ENCODE results near the gene OSBPL1A. TPM values are rescaled to one million over a fixed set of nuclear protein-coding genes. Genes with fewer than 3 reads are reported as not detected.
"Not testable (repeated sequence)": the region's sequence is repeated elsewhere in the genome, so short reads cannot be mapped to it uniquely, and the experiment has no call there.

Gene OSBPL1A
- total RNA-seq, 6 experiments from 2014 or later, result 6.2 to 16.3 (median 13.7) TPM

DNA sequence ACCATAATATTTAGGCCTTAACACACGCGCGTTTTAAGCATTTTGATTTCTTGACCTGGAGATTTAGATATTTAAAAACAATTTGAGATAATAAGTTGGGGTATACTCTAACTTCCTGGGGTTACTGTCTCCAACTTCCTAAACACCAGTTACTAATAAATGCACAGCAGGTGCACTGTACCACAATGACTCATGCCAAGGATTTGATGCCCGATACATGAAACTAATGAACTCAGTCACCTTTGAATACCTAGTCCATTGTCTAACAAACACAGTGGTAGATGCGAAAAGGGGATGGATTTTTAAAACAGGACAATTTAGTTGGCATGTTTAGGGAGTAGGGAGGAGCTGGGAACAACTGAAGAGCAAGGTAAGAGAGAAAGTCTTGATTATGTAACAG, 237.5 kb downstream of the OSBPL1A start:
- peaks cover 4% of the 10 kb centered on the region; the same call in 1 of the 2 replicates for H3K36me3 Mint-ChIP-seq (ENCODE audit: low read depth)
- TF ChIP-seq CTCF (IDR thresholded peaks at IDR 0.05), result no peak
- H3K9me3 Mint-ChIP-seq, result no peaks in the 10 kb centered on the region
- H3K27me3 Mint-ChIP-seq (ENCODE audit: insufficient read depth), result peaks cover 2% of the 10 kb centered on the region; the same call in 1 of the 2 replicates
- DNase-seq, result no peak
- H3K4me1 Mint-ChIP-seq (ENCODE audit: low read depth), result no peaks in the 10 kb centered on the region
- H3K27ac Mint-ChIP-seq, result no peak overlapping the region
- no peak overlapping the region for H3K4me3 Mint-ChIP-seq

DNA sequence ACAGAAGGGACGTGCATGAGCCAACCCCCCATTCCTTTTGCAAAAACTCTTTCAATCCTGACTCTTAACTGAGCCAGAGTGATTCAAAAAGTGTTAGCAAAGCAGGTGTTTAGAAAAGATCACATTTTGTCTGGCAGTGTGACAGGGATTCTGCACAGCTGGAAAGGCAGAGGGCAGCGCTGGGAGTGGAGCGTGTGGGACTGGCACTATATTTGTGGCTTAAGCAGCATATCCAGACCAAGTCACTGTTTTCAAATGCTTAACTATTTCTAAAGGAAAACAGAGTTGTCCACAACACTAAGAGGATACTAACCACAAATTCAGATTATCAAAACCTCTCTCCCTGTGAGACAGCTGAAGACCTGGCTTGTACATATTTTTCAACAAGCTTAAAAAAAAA, 239.8 kb downstream of the OSBPL1A start:
- Mint-ChIP-seq H3K4me3 (no peak overlapping the region), H3K9me3 (no peaks in the 10 kb centered on the region), H3K27me3 (ENCODE audit: insufficient read depth) (peaks cover 2% of the 10 kb centered on the region; the same call in 1 of the 2 replicates), H3K27ac (no peak overlapping the region), H3K4me1 (ENCODE audit: low read depth) (no peaks in the 10 kb centered on the region), H3K36me3 (ENCODE audit: low read depth) (peaks cover 4% of the 10 kb centered on the region; the same call in 1 of the 2 replicates)
- TF ChIP-seq CTCF (IDR thresholded peaks at IDR 0.05), result no peak
- no peak for DNase-seq

- TF ChIP-seq CTCF (IDR thresholded peaks at IDR 0.05), result no peak
- Mint-ChIP-seq H3K9me3 (no peaks in the 10 kb centered on the region), H3K4me1 (ENCODE audit: low read depth) (no peaks in the 10 kb centered on the region), H3K36me3 (ENCODE audit: low read depth) (peaks cover 7% of the 10 kb centered on the region; the same call in 1 of the 2 replicates), H3K4me3 (no peak overlapping the region), H3K27me3 (ENCODE audit: insufficient read depth) (peaks cover 2% of the 10 kb centered on the region; the same call in 1 of the 2 replicates), H3K27ac (no peak overlapping the region)
- DNase-seq, result no peak
Measured at GRCh38 chr18:24153397-24153796, 244.2 kb downstream of the OSBPL1A start.

GRCh38 chr18:24149591-24149990, 248.0 kb downstream of the OSBPL1A start:
- not testable (repeated sequence) for H3K4me3 Mint-ChIP-seq; H3K27ac Mint-ChIP-seq; DNase-seq; H3K27me3 Mint-ChIP-seq (ENCODE audit: insufficient read depth); H3K9me3 Mint-ChIP-seq; H3K4me1 Mint-ChIP-seq (ENCODE audit: low read depth)
- peaks cover 20% of the 10 kb centered on the region for H3K36me3 Mint-ChIP-seq (ENCODE audit: low read depth)

GRCh38 chr18:24142376-24142775, 255.2 kb downstream of the OSBPL1A start:
- no peak overlapping the region for H3K27ac Mint-ChIP-seq
- H3K4me1 Mint-ChIP-seq (ENCODE audit: low read depth), result peaks cover 20% of the 10 kb centered on the region
- no peak for TF ChIP-seq CTCF (IDR thresholded peaks at IDR 0.05)
- H3K36me3 Mint-ChIP-seq (ENCODE audit: low read depth), result peaks cover 13% of the 10 kb centered on the region
- no peak overlapping the region for H3K4me3 Mint-ChIP-seq
- peaks cover 6% of the 10 kb centered on the region; the same call in 1 of the 2 replicates for H3K9me3 Mint-ChIP-seq
- no peak for DNase-seq
- peaks cover 6% of the 10 kb centered on the region; the same call in 1 of the 2 replicates for H3K27me3 Mint-ChIP-seq (ENCODE audit: insufficient read depth)

- Mint-ChIP-seq H3K36me3 (ENCODE audit: low read depth) (peaks cover 5% of the 10 kb centered on the region), H3K27me3 (ENCODE audit: insufficient read depth) (peaks cover 6% of the 10 kb centered on the region; the same call in 1 of the 2 replicates), H3K27ac (no peak overlapping the region), H3K4me1 (ENCODE audit: low read depth) (peaks cover 32% of the 10 kb centered on the region), H3K9me3 (no peaks in the 10 kb centered on the region), H3K4me3 (no peak overlapping the region)
- TF ChIP-seq CTCF (IDR thresholded peaks at IDR 0.05), result no peak
- DNase-seq, result no peak
Measured at GRCh38 chr18:24140697-24141096, 256.9 kb downstream of the OSBPL1A start.

Measured in HFFc6 (cell line).